SH-SY5Y (cell line): ENCODE data around the gene C1orf226.

ENCODE experiments used
- GATA2 ChIP-seq: IDR thresholded peaks from 2 replicates; pipeline ENCODE4 v1.6.1; 2011; ENCODE audit warnings: mild to moderate bottlenecking, low read depth, low read length
- GATA3 ChIP-seq: IDR thresholded peaks from 2 replicates; pipeline ENCODE4 v1.6.1; 2011; ENCODE audit warnings: low read depth, mild to moderate bottlenecking, low read length, moderate library complexity

DNA sequence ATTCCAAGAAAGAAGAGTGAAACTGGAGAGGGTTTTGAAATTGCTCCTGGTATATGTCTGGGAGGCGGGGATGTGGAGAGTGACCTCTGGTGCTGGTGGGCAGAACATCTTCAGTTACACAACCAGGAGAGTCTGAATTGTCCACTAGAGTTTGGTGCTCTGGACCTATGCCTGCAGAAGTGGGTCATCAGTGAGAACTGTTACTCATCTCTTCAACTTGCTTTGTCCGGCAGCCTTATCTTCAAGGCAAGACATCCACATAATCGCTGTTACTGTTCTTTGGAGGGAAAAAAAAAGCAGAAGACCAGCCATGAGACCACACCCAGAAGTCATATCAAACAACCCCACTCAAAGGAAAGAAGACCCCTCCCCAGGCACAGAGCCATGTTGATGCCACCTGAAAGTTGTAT lies 15.5 kb downstream of the C1orf226 start:
- no peak for TF ChIP-seq GATA2
- TF ChIP-seq GATA3, result no peak
